ENCODE measurements around the gene SCART1. TPM values are rescaled to one million over a fixed set of nuclear protein-coding genes. Genes with fewer than 3 reads are reported as not detected.

Gene SCART1
- total and polyA plus RNA-seq, 10 of the 15 experiments (the other 5 are each of a cell fraction or from before 2014, with no cell fraction given), result 0.05 to 22.0 (median 0.58) TPM

GRCh38 chr10:133481086-133481643 lies 27.4 kb downstream of the SCART1 start (continued):
- TF ChIP-seq, protein P1, sequence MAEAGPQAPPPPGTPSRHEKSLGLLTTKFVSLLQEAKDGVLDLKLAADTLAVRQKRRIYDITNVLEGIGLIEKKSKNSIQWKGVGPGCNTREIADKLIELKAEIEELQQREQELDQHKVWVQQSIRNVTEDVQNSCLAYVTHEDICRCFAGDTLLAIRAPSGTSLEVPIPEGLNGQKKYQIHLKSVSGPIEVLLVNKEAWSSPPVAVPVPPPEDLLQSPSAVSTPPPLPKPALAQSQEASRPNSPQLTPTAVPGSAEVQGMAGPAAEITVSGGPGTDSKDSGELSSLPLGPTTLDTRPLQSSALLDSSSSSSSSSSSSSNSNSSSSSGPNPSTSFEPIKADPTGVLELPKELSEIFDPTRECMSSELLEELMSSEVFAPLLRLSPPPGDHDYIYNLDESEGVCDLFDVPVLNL (IDR thresholded peaks at IDR 0.05; ENCODE audit: low read depth, low read length), result no peak
- TF ChIP-seq MYB (IDR thresholded peaks at IDR 0.05; ENCODE audit: borderline replicate concordance, low read depth, low read length) (no peak), TCF3 (IDR thresholded peaks at IDR 0.05; ENCODE audit: borderline replicate concordance, insufficient read depth, low read depth, low read length) (no peak), LARP7 (IDR thresholded peaks at IDR 0.05) (no peak), BACH1 (IDR thresholded peaks at IDR 0.05; ENCODE audit: borderline replicate concordance) (no peak), BHLHE40 (IDR thresholded peaks at IDR 0.05; ENCODE audit: borderline replicate concordance in 1 of 2, low read depth in 2 of 2, low read length in 1 of 2) (no peak), NFIC (IDR thresholded peaks at IDR 0.05; ENCODE audit: low read depth, low read length) (no peak)

DNA sequence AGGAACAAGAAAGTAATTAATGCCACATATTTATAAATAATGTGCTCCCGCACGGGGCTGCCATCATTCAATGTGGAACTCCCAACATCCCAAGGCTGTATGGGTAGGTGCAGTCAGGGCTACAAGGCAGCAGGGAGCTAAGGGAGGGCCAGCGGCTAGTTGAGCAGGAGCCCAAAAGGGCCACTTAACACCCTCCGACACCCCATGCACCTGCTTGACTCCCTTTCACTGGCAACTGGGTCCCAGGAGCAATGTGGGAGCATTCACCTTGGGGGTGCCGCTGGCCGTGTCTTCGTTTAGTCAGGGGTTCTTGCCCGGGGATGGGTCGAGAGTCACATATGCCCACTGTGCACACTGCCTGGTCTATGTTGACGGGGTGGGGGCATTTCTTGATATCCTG lies 27.9 kb downstream of the SCART1 start:
- FAIRE-seq (no peak), ATAC-seq (no peak), DNase-seq (ENCODE audit: low read depth, low spot score) (no peak)
- Histone ChIP-seq H3K9ac (ENCODE audit: control insufficient read depth, insufficient read depth, low read length) (no peak overlapping the region), H3K36me3 (ENCODE audit: control insufficient read depth in 2 of 2, insufficient read depth in 2 of 2, low read length in 1 of 2) (no peaks in the 10 kb centered on the region), H2AFZ (ENCODE audit: control insufficient read depth, low read depth, low read length) (no peak overlapping the region), H3K4me1 (ENCODE audit: control insufficient read depth, insufficient read depth, low read length) (no peaks in the 10 kb centered on the region), H3K9me3 (replicated peaks; ENCODE audit: control insufficient read depth, insufficient read depth, low read length) (peaks cover 1% of the 10 kb centered on the region; the same call in 2 of the 3 replicates), H3K27me3 (replicated peaks in 1 of 2; ENCODE audit: control insufficient read depth in 2 of 2, insufficient read depth in 2 of 2, low read length in 1 of 2) (no peaks in the 10 kb centered on the region), H3K79me2 (ENCODE audit: control insufficient read depth, insufficient read depth, low read length) (no peaks in the 10 kb centered on the region), H4K20me1 (ENCODE audit: control insufficient read depth, insufficient read depth) (no peaks in the 10 kb centered on the region), H3K4me2 (ENCODE audit: control insufficient read depth, insufficient read depth) (no peak overlapping the region), H3K4me3 (no peak overlapping the region), H3K27ac (ENCODE audit: control insufficient read depth, insufficient read depth) (no peak overlapping the region)
- CTCF ChIA-PET, result no interaction called here
- TF ChIP-seq MYB (IDR thresholded peaks at IDR 0.05; ENCODE audit: borderline replicate concordance, low read depth, low read length) (no peak), HDAC2 (IDR thresholded peaks at IDR 0.05) (no peak), MTA3 (IDR thresholded peaks at IDR 0.05; ENCODE audit: borderline replicate concordance, low read length) (no peak), POLR2A (IDR thresholded peaks at IDR 0.05; ENCODE audit: low read depth, low read length) (no peak), ZNF687 (IDR thresholded peaks at IDR 0.05) (no peak), FOS (IDR thresholded peaks at IDR 0.05; ENCODE audit: borderline replicate concordance, extremely low read depth, insufficient read length) (no peak)
- no TSS peak for BruUV-seq (replicated peaks)
- intact Hi-C loops (cut with micrococcal nuclease; ENCODE audit: unreplicated experiment), result no loop called here
- in situ Hi-C loops (cut with MboI), result no loop called here
- WGBS (ENCODE audit: insufficient coverage, insufficient replicate concordance, low lambda C conversion rate, missing lambda C conversion rate), result 44% methylated on average over 10 of the region's 10 CpGs
- SMC1A ChIA-PET (ENCODE audit: uncharacterized antibody, unreplicated experiment), result no interaction called here
- RAD21 ChIA-PET (ENCODE audit: unreplicated experiment), result no interaction called here
- POLR2A ChIA-PET, result no interaction called here
